ENCODE results near the gene LCE3D. TPM values are rescaled to one million over a fixed set of nuclear protein-coding genes. Genes with fewer than 3 reads are reported as not detected.
"Not testable (repeated sequence)": the region's sequence is repeated elsewhere in the genome, so short reads cannot be mapped to it uniquely, and the experiment has no call there.

Gene LCE3D
- polyA plus RNA-seq, 3 donors: not detected

DNA sequence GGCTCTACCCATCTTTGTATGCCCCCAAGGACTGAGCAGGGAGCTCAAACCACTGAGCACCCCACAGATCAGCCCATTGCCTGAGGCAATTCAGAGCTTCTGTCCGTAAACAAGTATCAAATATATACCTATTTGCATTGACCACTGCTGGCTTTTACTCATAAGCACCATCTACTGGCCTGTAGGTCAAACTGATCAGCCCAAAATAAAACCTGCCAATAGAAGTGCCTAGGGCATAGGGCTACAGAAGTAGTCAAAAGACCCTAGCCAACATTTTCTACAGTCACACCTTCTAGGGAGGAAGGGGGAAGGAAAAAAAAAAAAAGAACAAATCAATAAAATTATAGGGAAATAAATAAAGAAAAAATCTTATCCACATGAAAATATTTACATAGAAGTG lies 5.3 kb upstream of the LCE3D start:
- Histone ChIP-seq H3K27me3 (ENCODE audit: control insufficient read depth in 2 of 2, insufficient read depth in 2 of 2, low read length in 2 of 2) (peaks cover 3 to 9% of the 10 kb centered on the region in 2 donors), H3K4me3 (replicated peaks in 1 of 3; ENCODE audit: low read depth in 2 of 3, low read length in 3 of 3) (no peak overlapping the region), H3K36me3 (replicated peaks in 1 of 2; ENCODE audit: control insufficient read depth in 1 of 2, insufficient read depth in 2 of 2, low read length in 2 of 2) (no peaks in the 10 kb centered on the region), H3K9ac (ENCODE audit: insufficient read depth, low read length, poor library complexity, severe bottlenecking) (no peak overlapping the region), H3K4me2 (replicated peaks; ENCODE audit: extremely low read depth, low read length, poor library complexity, severe bottlenecking) (no peak overlapping the region), H3K9me3 (replicated peaks in 1 of 2; ENCODE audit: control insufficient read depth in 1 of 2, insufficient read depth in 1 of 2, low read length in 2 of 2) (no peaks in the 10 kb centered on the region), H3K27ac (ENCODE audit: low read depth in 1 of 2, low read length in 2 of 2) (no peak overlapping the region), H4K20me1 (ENCODE audit: insufficient read depth, low read length) (no peaks in the 10 kb centered on the region), H3K79me2 (ENCODE audit: insufficient read depth, low read length) (no peaks in the 10 kb centered on the region), H3K4me1 (ENCODE audit: control insufficient read depth in 1 of 2, insufficient read depth in 2 of 2, low read length in 2 of 2) (no peaks in the 10 kb centered on the region), H2AFZ (ENCODE audit: insufficient read depth, low read depth, low read length, poor library complexity, severe bottlenecking) (no peak overlapping the region)
- TF ChIP-seq, protein P1, sequence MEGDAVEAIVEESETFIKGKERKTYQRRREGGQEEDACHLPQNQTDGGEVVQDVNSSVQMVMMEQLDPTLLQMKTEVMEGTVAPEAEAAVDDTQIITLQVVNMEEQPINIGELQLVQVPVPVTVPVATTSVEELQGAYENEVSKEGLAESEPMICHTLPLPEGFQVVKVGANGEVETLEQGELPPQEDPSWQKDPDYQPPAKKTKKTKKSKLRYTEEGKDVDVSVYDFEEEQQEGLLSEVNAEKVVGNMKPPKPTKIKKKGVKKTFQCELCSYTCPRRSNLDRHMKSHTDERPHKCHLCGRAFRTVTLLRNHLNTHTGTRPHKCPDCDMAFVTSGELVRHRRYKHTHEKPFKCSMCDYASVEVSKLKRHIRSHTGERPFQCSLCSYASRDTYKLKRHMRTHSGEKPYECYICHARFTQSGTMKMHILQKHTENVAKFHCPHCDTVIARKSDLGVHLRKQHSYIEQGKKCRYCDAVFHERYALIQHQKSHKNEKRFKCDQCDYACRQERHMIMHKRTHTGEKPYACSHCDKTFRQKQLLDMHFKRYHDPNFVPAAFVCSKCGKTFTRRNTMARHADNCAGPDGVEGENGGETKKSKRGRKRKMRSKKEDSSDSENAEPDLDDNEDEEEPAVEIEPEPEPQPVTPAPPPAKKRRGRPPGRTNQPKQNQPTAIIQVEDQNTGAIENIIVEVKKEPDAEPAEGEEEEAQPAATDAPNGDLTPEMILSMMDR (IDR thresholded peaks at IDR 0.05): no peak
- Mint-ChIP-seq H3K36me3 (no peaks in the 10 kb centered on the region), H3K4me1 (no peaks in the 10 kb centered on the region), H3K9me3 (peaks cover 0 to 2% (median 0%) of the 10 kb centered on the region in 7 donors), H3K4me3 (no peak overlapping the region), H3K27ac (no peak overlapping the region), H3K27me3 (ENCODE audit: low read depth in 3 of 3) (peaks cover 0 to 2% (median 1%) of the 10 kb centered on the region in 3 donors)
- WGBS (ENCODE audit: insufficient coverage): no CpG with 5 or more reads among the region's 1 CpG
- DNase-seq: no peak
- intact Hi-C loops (cut with micrococcal nuclease): no loop called here

DNA sequence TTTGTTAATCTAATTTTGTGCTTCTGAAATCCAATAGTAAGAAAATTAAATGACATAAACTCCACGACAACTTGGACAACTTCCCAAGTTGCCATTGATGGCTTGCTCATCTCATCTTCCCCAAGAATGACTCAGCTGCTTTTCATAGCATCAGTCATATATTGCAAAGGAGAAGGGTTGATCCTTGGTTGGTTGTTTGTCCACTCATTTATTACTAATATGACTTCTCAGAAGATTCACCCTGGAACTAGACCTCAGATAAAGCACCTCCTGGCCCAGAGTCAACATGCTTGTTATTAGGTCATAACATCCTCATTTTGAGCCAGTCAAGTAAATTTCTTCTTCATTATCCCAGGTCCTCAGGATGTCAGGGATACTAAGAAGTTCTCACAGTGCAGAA lies 2.3 kb upstream of the LCE3D start:
- TF ChIP-seq, protein P1 (IDR thresholded peaks at IDR 0.05): no peak
- Mint-ChIP-seq H3K4me1 (no peaks in the 10 kb centered on the region), H3K27ac (no peak overlapping the region), H3K9me3 (peaks cover 0 to 7% (median 0%) of the 10 kb centered on the region in 7 donors), H3K27me3 (ENCODE audit: low read depth in 3 of 3) (peaks cover under 1 to 5% (median 3%) of the 10 kb centered on the region in 3 donors), H3K4me3 (no peak overlapping the region), H3K36me3 (no peaks in the 10 kb centered on the region)
- Histone ChIP-seq H4K20me1 (ENCODE audit: insufficient read depth, low read length) (no peaks in the 10 kb centered on the region), H3K9me3 (replicated peaks in 1 of 2; ENCODE audit: control insufficient read depth in 1 of 2, insufficient read depth in 1 of 2, low read length in 2 of 2) (no peaks in the 10 kb centered on the region), H2AFZ (ENCODE audit: insufficient read depth, low read depth, low read length, poor library complexity, severe bottlenecking) (no peak overlapping the region), H3K27me3 (ENCODE audit: control insufficient read depth in 2 of 2, insufficient read depth in 2 of 2, low read length in 2 of 2) (peaks cover 3 to 9% of the 10 kb centered on the region in 2 donors), H3K36me3 (replicated peaks in 1 of 2; ENCODE audit: control insufficient read depth in 1 of 2, insufficient read depth in 2 of 2, low read length in 2 of 2) (no peaks in the 10 kb centered on the region), H3K9ac (ENCODE audit: insufficient read depth, low read length, poor library complexity, severe bottlenecking) (no peak overlapping the region), H3K4me3 (replicated peaks in 1 of 3; ENCODE audit: low read depth in 2 of 3, low read length in 3 of 3) (no peak overlapping the region), H3K27ac (ENCODE audit: low read depth in 1 of 2, low read length in 2 of 2) (no peak overlapping the region), H3K79me2 (ENCODE audit: insufficient read depth, low read length) (no peaks in the 10 kb centered on the region), H3K4me2 (replicated peaks; ENCODE audit: extremely low read depth, low read length, poor library complexity, severe bottlenecking) (no peak overlapping the region), H3K4me1 (ENCODE audit: control insufficient read depth in 1 of 2, insufficient read depth in 2 of 2, low read length in 2 of 2) (no peaks in the 10 kb centered on the region)
- DNase-seq: no peak
- no CpG with 5 or more reads among the region's 1 CpG for WGBS (ENCODE audit: insufficient coverage)
- intact Hi-C loops (cut with micrococcal nuclease): no loop called here

DNA sequence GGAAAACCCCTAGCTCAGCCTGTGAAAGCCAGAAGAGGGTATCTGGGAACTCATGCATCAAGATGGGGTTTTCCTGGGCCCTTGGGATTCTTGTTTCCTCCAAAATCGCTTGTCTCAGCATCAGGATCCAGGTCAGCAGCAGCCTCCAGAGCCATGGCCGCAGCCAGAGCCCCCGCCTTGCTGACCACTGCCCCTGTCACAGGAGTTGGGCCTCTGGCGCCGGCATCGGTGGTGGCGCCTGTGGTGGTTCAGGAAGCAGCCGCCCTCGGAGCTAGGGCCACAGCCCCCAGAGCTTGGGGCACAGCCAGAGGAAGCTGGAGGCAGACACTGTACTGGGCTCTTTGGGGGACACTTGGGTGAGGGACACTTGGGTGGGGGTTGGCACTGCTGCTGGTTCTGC lies 790 bp downstream of the LCE3D start:
- H3K27ac Mint-ChIP-seq; H2AFZ ChIP-seq (ENCODE audit: insufficient read depth, low read depth, low read length, poor library complexity, severe bottlenecking); DNase-seq; H4K20me1 ChIP-seq (ENCODE audit: insufficient read depth, low read length); H3K36me3 Mint-ChIP-seq; H3K27me3 Mint-ChIP-seq (ENCODE audit: low read depth in 3 of 3); H3K4me2 ChIP-seq (replicated peaks; ENCODE audit: extremely low read depth, low read length, poor library complexity, severe bottlenecking); H3K4me1 Mint-ChIP-seq; H3K27ac ChIP-seq (ENCODE audit: low read depth in 1 of 2, low read length in 2 of 2); H3K27me3 ChIP-seq (ENCODE audit: control insufficient read depth in 2 of 2, insufficient read depth in 2 of 2, low read length in 2 of 2); H3K4me3 ChIP-seq (replicated peaks in 1 of 3; ENCODE audit: low read depth in 2 of 3, low read length in 3 of 3); H3K9ac ChIP-seq (ENCODE audit: insufficient read depth, low read length, poor library complexity, severe bottlenecking); H3K4me1 ChIP-seq (ENCODE audit: control insufficient read depth in 1 of 2, insufficient read depth in 2 of 2, low read length in 2 of 2); H3K9me3 Mint-ChIP-seq; H3K9me3 ChIP-seq (replicated peaks in 1 of 2; ENCODE audit: control insufficient read depth in 1 of 2, insufficient read depth in 1 of 2, low read length in 2 of 2); H3K36me3 ChIP-seq (replicated peaks in 1 of 2; ENCODE audit: control insufficient read depth in 1 of 2, insufficient read depth in 2 of 2, low read length in 2 of 2); H3K79me2 ChIP-seq (ENCODE audit: insufficient read depth, low read length); H3K4me3 Mint-ChIP-seq: not testable (repeated sequence)
- intact Hi-C loops (cut with micrococcal nuclease): loop anchor here in 1 of 2 donors (10.0 kb wide), 1 partner anchor 45 kb away; the partner anchor contains the start of gene LCE3A
- 97% methylated on average over 3 of the region's 9 CpGs for WGBS (ENCODE audit: insufficient coverage)

Measured in CD14-positive monocyte (primary cell).